Stimulated activated CD8-positive, alpha-beta memory T cell treated with anti-CD3 and anti-CD28 coated beads, Interleukin-15, amount 100 ng/mL, for 48 hours (primary cell): Measurements from ENCODE around the gene NOX3.
"Not testable (repeated sequence)": the region's sequence is repeated elsewhere in the genome, so short reads cannot be mapped to it uniquely, and the experiment has no call there.

Experiments
- DNase-seq, 2 donors: peaks; one replicate each; pipeline ENCODE4 v3.0.0-alpha.2; 2020; ENCODE audit warnings: low read depth in 2 of 2

Gene NOX3

GRCh38 chr6:155374681-155375080, 81.0 kb downstream of the NOX3 start:
- DNase-seq: no peak

DNA sequence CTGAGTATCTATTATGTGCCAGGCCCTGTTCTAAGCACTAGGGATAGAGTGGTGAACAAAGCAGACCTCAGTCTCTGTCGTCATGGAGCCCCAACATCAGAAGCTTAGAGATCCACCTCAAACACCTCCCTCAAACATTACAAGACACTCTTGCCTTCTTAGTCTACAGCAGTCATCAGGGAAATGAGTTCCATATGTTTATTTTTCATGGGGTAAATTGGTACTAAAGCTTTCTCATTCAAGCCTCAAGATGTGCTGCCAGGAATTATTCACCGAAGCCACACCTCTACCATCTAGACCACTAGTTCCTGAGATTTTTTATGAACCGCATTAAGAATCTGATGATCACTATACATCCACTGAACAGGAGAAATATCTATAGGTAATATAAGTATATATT, 82.4 kb downstream of the NOX3 start:
- DNase-seq: no peak

- DNase-seq: no peak
These were observed 83.4 kb downstream of the NOX3 start for GRCh38 chr6:155372256-155372655.

DNA sequence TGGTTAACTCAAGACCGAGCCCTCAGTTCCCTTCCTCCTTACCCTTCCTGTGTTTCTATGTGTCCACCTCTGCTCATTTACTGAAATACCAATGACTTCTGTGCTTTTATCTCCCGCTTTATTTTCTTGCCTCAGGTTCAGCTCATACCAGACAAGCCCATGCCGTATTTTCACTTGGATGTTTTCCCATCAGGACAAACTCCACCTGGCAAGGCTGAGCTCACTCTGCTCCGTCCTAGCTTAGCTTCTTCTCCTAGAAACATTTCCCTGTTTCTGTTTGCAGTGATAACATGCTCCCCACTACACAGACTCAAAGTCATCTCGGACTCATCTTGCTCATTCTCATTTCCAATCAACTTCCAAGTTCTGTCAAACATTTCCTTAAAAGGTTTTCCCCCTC, 84.4 kb downstream of the NOX3 start:
- DNase-seq: no peak

GRCh38 chr6:155366325-155366724, 89.3 kb downstream of the NOX3 start:
- no peak for DNase-seq

GRCh38 chr6:155364844-155365437, 90.7 kb downstream of the NOX3 start:
- no peak for DNase-seq

DNA sequence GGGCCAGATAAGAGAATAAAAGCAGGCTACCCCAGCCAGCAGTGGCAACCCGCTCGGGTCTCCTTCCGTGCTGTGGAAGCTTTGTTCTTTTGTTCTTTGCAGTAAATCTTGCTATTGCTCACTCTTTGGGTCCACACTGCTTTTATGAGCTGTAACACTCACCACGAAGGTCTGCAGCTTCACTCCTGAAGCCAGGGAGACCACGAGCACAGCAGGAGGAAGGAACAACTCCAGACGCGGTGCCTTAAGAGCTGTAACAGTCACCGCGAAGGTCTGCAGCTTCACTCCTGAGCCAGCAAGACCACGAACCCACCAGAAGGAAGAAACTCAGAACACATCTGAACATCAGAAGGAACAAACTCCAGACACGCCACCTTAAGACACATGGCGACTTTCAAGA, 91.6 kb downstream of the NOX3 start:
- not testable (repeated sequence) for DNase-seq

- DNase-seq: not testable (repeated sequence)
These were observed 92.5 kb downstream of the NOX3 start for GRCh38 chr6:155362968-155363632.

- DNase-seq: no peak
These were observed 101.5 kb downstream of the NOX3 start for GRCh38 chr6:155354167-155354566.

DNA sequence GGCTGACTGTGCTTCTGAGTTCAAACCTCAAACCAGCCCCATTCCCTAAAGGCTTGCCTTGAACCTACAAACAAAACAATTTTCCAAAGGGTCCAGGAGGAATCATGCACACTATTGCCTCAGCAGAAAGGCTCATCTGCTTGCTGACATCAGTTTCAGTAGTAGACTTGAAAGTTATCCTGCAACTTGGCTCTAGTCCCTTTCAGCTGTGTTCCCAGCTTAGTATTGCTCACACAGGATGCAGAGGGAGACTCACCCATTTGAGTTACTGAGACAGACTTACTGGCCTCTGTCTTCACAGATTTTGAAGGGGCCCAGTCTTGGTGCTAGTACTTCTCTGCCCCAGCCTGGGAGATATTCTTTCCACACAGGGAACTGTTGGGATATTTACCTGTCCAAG, 102.8 kb downstream of the NOX3 start:
- DNase-seq: no peak

GRCh38 chr6:155352130-155352420, 103.6 kb downstream of the NOX3 start:
- DNase-seq: no peak

DNA sequence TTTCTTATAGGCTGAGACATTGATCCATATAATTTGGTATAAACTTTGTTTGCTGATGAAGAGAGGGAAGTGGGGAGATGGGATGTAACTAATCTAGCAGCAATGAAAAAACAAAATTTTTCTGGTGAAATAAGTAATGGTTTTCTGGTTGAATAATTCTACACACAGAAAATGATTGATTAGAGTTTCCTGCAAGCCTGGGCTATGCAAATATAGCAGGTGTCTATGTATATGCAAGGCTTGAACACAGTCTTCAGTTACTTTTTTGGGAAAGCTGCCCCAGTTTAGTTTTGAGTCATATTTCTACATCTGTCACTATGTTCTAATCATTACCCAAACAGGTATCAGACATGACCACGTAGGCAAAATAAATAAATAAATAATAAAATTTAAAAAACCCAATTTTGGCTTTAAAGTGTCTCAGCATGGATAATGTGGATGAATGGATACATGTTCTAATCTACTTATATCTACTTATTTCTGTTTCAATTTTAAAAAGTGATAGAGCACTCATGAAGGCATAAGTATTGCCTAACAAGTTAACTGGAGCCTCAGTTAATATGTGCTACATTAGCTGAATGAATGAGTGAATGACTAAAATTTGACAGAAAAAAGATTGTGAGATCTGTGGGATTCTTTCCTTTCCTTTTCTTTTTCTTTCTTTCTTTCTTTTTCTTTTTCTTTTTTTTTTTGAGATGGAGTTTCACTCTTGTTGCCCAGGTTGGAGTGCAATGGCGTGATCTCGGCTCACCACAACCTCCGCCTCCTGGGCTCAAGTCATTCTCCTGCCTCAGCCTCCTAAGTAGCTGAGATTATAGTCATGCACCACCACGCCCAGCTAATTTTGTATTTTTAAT, 104.1 kb downstream of the NOX3 start:
- no peak for DNase-seq

DNA sequence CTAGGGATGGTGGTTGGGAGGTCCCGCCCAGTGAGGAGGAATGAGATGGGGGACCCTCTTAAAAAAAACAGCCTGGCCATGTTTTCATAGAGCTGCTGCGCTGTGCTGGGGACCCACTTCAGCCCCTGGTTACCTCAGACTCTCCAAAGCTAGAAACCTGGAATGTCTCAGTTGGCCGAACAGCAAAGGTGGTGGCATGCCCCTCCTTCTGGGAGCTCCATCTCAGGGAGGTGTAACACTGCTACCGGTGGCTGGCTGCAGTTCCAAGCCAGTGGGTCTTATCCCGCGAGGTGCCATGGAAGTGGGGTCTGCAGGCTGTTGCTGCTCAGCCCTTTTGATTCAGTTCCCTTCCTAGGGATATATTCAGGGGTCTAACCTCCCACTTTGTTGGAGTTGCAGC, 105.7 kb downstream of the NOX3 start:
- DNase-seq: no peak

DNA sequence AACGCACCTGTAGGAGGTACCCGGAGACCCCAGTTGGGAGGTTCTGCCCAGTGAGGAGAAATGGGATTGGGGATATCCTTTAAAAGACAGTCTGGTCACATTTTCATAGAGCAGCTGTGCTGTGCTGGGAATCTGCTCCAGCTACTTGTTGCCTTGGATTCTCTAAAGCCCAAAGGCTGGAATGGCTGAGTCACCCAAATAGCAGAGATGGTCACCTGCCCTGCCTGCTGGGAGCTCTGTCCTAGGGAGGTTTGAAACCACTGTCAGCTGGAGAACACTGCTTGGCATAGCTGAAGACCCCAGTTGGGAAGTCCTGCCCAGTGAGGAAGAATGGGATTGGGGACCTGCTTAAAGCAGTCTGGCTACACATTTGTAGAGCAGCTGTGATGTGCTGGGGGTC, 106.5 kb downstream of the NOX3 start:
- no peak for DNase-seq

DNA sequence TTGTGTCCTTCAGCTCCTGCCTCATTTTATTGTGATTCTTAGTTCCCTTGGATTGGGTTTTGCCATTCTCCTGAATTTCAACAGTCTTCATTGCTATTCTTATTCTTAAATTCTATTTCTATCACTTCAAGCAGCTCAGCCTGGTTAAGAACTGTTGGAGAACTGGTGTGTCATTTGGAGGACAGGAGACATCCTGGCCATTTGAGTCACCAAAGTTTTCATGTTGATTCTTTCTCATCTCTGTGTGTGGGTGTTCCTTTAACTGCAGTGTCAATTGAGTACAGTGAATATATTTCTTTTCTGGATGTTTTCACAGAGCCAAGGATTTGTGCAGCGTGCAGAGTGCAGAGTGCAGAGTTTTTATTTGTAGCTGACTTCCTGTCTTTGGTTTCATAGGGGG, 107.8 kb downstream of the NOX3 start:
- DNase-seq: no peak

DNA sequence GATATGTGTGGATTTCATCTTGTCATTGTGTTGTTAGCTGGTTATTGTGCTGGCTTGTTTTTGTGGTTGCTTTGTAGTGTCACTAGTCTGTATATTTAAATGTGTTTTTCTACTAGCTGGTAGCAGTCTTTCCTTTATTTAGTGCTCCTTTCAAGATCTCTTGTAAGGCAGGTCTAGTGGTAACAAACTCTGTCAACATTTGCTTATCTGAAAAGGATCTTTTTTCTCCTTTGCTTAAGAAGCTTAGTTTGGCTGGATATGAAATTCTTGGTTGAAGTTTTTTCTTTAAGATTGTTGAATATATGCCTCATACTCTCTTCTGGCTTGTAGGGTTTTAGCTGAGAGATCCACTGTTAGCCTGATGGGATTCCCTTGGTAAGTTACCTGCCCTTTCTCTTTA, 108.7 kb downstream of the NOX3 start:
- no peak for DNase-seq
